ENCODE results near the gene GOSR2. TPM values are rescaled to one million over a fixed set of nuclear protein-coding genes. Genes with fewer than 3 reads are reported as not detected.

Gene GOSR2
- polyA plus RNA-seq, 1 donor (not counting 4 experiments of a cell fraction or from before 2014, with no cell fraction given), result 48.6 TPM

- TF ChIP-seq CTCF (optimal IDR thresholded peaks at IDR 0.05 in 1 of 3, IDR thresholded peaks at IDR 0.05 in 1 of 3, conservative IDR thresholded peaks at IDR 0.05 in 1 of 3; ENCODE audit: extremely low read depth in 1 of 3, insufficient read depth in 2 of 3, low read length in 3 of 3) (peak; percentile 91 to 97 (median 94)), EZH2 (IDR thresholded peaks at IDR 0.05; ENCODE audit: low read length) (no peak)
- H3K9ac ChIP-seq (ENCODE audit: control insufficient read depth, extremely low read depth, insufficient read depth, low read length), result no peak overlapping the region
- no peaks in the 10 kb centered on the region for H3K27me3 ChIP-seq (ENCODE audit: control insufficient read depth, extremely low read depth, insufficient read depth, low read length)
- no peak for DNase-seq (ENCODE audit: low read depth, low spot score)
- H3K79me2 ChIP-seq (ENCODE audit: control insufficient read depth, insufficient read depth, low read length), result no peaks in the 10 kb centered on the region
- H3K9me1 ChIP-seq (ENCODE audit: control insufficient read depth, extremely low read depth, insufficient read depth, low read length), result no peaks in the 10 kb centered on the region
- dilution Hi-C loops (cut with MboI; ENCODE audit: extremely low pct_ligation_motif_present, low sequenced_read_pairs), result no loop called here
- peak; percentile 76 for FAIRE-seq
- H3K27ac ChIP-seq (ENCODE audit: control insufficient read depth, insufficient read depth, low read length), result no peak overlapping the region
- no peak overlapping the region for H3K4me2 ChIP-seq (ENCODE audit: control insufficient read depth, extremely low read depth, insufficient read depth, low read depth, low read length)
- H3K4me1 ChIP-seq (ENCODE audit: control insufficient read depth, extremely low read depth, insufficient read depth, low read length), result no peaks in the 10 kb centered on the region
- no peak overlapping the region for H2AFZ ChIP-seq (ENCODE audit: control insufficient read depth, low read length)
- peaks cover 3% of the 10 kb centered on the region for H4K20me1 ChIP-seq (ENCODE audit: control insufficient read depth, extremely low read depth, insufficient read depth, low read length)
- no peaks in the 10 kb centered on the region for H3K9me3 ChIP-seq (ENCODE audit: control insufficient read depth, low read depth, low read length)
- peaks cover 14 to 23% of the 10 kb centered on the region in 2 experiments for H3K36me3 ChIP-seq (ENCODE audit: control insufficient read depth in 2 of 2, extremely low read depth in 1 of 2, insufficient read depth in 2 of 2, low read length in 2 of 2)
- no peak overlapping the region for H3K4me3 ChIP-seq (ENCODE audit: control insufficient read depth in 2 of 3, extremely low read depth in 1 of 3, insufficient read depth in 2 of 3, low read depth in 1 of 3, low read length in 3 of 3)
These were observed 19.7 kb downstream of the GOSR2 start for GRCh38 chr17:46942441-46943217.

- H3K4me3 ChIP-seq (ENCODE audit: control insufficient read depth in 2 of 3, extremely low read depth in 1 of 3, insufficient read depth in 2 of 3, low read depth in 1 of 3, low read length in 3 of 3), result no peak overlapping the region
- peaks cover 14 to 21% of the 10 kb centered on the region in 2 experiments for H3K36me3 ChIP-seq (ENCODE audit: control insufficient read depth in 2 of 2, extremely low read depth in 1 of 2, insufficient read depth in 2 of 2, low read length in 2 of 2)
- H3K4me1 ChIP-seq (ENCODE audit: control insufficient read depth, extremely low read depth, insufficient read depth, low read length), result no peaks in the 10 kb centered on the region
- dilution Hi-C loops (cut with MboI; ENCODE audit: extremely low pct_ligation_motif_present, low sequenced_read_pairs), result no loop called here
- H3K79me2 ChIP-seq (ENCODE audit: control insufficient read depth, insufficient read depth, low read length), result no peaks in the 10 kb centered on the region
- TF ChIP-seq EZH2 (IDR thresholded peaks at IDR 0.05; ENCODE audit: low read length), result no peak
- H2AFZ ChIP-seq (ENCODE audit: control insufficient read depth, low read length), result no peak overlapping the region
- DNase-seq (ENCODE audit: low read depth, low spot score) (no peak), FAIRE-seq (no peak)
- H3K9me3 ChIP-seq (ENCODE audit: control insufficient read depth, low read depth, low read length), result no peaks in the 10 kb centered on the region
- no peaks in the 10 kb centered on the region for H3K27me3 ChIP-seq (ENCODE audit: control insufficient read depth, extremely low read depth, insufficient read depth, low read length)
- H4K20me1 ChIP-seq (ENCODE audit: control insufficient read depth, extremely low read depth, insufficient read depth, low read length), result peaks cover 3% of the 10 kb centered on the region
- no peak overlapping the region for H3K4me2 ChIP-seq (ENCODE audit: control insufficient read depth, extremely low read depth, insufficient read depth, low read depth, low read length)
- H3K9ac ChIP-seq (ENCODE audit: control insufficient read depth, extremely low read depth, insufficient read depth, low read length), result no peak overlapping the region
- H3K27ac ChIP-seq (ENCODE audit: control insufficient read depth, insufficient read depth, low read length), result no peak overlapping the region
- no peaks in the 10 kb centered on the region for H3K9me1 ChIP-seq (ENCODE audit: control insufficient read depth, extremely low read depth, insufficient read depth, low read length)
These were observed 20.2 kb downstream of the GOSR2 start for GRCh38 chr17:46943218-46943500.

All from keratinocyte (primary cell).